HepG2 (cell line): ENCODE results near the gene PRSS36. TPM values are rescaled to one million over a fixed set of nuclear protein-coding genes. Genes with fewer than 3 reads are reported as not detected.

ENCODE experiments used
- AHDC1 ChIP-seq: sonication (generic); formaldehyde crosslinking; IDR thresholded peaks from 2 replicates; pipeline ENCODE4 v1.5.1; 2020; ENCODE audit warnings: mild to moderate bottlenecking, missing genetic modification reagents, borderline replicate concordance
- ARID5B ChIP-seq: IDR thresholded peaks from 2 replicates; pipeline ENCODE4 v1.4.0; 2020; ENCODE audit warnings: mild to moderate bottlenecking, missing genetic modification reagents
- DDIT3 ChIP-seq: sonication (generic); formaldehyde crosslinking; IDR thresholded peaks from 2 replicates; pipeline ENCODE4 v1.4.0; 2020; ENCODE audit warnings: mild to moderate bottlenecking, missing genetic modification reagents
- ZBTB40 ChIP-seq, 2 experiments: fragments of 450-650 bp in 1 of 2; sonication (generic) in 1 of 2; formaldehyde crosslinking in 1 of 2; IDR thresholded peaks; 2 replicates each; pipeline versions ENCODE4 v1.6.1 to v1.8.0; 2016 to 2022; ENCODE audit warnings: antibody characterized with exemption in 1 of 2, mild to moderate bottlenecking in 1 of 2, missing genetic modification reagents in 1 of 2
- ZNF460 ChIP-seq: sonication (generic); formaldehyde crosslinking; IDR thresholded peaks from 2 replicates; pipeline ENCODE4 v1.5.1; 2020; ENCODE audit warnings: missing genetic modification reagents, mild to moderate bottlenecking, borderline replicate concordance
- ZNF724P ChIP-seq: sonication (generic); formaldehyde crosslinking; IDR thresholded peaks from 2 replicates; pipeline ENCODE4 v1.8.0; 2022; ENCODE audit warnings: missing genetic modification reagents, borderline replicate concordance
- polyA plus RNA-seq, 8 experiments: library from polyadenylated mRNA; depleted of rRNA in 3 of 8; stranded (reverse) in 7 of 8; unstranded in 1 of 8; fragments of >200 nt; fragmentation: Illumina TruSeq in 4 of 8; extraction: Trizol in 4 of 8; gene quantifications; 2 replicates each; pipeline versions ENCODE4 v1.2.1 to v1.2.3, GENCODE V29; 2011 to 2016; ENCODE audit warnings: low read depth in 4 of 8, missing spikeins in 1 of 8, mixed read lengths in 1 of 8; ENCODE audit not compliant: insufficient read depth in 1 of 8
- total RNA-seq, 5 experiments: library from RNA; depleted of rRNA; stranded (reverse); fragments of >200 nt; fragmentation: Illumina TruSeq; extraction: Trizol; gene quantifications; 2 replicates each; pipeline ENCODE4 v1.2.3, GENCODE V29; 2016; ENCODE audit warnings: low read depth in 1 of 5

PRSS36 gene
- total and polyA plus RNA-seq, 2 of the 13 experiments (the other 11 are each of a cell fraction or from before 2014, with no cell fraction given) = 1.5 to 2.1 TPM

- TF ChIP-seq ZNF460 (CRISPR knock-in tag) (no peak), AHDC1 (CRISPR knock-in tag) (0 out of 2 replicates have a peak, but pooled peaks have one; percentile 26), ARID5B (CRISPR knock-in tag) (0 out of 2 replicates have a peak, but pooled peaks have one; percentile 7), DDIT3 (CRISPR knock-in tag) (no peak), ZNF724P (CRISPR knock-in tag) (0 out of 2 replicates have a peak, but pooled peaks have one; percentile 21), ZBTB40 (IDR thresholded peaks at IDR 0.05) (no peak), ZBTB40 (CRISPR knock-in tag; IDR thresholded peaks at IDR 0.05) (no peak)
Observed at GRCh38 chr16:31113121-31114120, 36.4 kb downstream of the PRSS36 start (continued).
